NCI-H1092 treated with DMSO at 0.1 percent for 48 hours (cell line): ENCODE data around the gene PHLPP1.
"Not testable (repeated sequence)": the region's sequence is repeated elsewhere in the genome, so short reads cannot be mapped to it uniquely, and the experiment has no call there.

Source experiments
- DNase-seq: peaks from one replicate; lab custom pipeline; 2025; lab: John Stamatoyannopoulos, UW

PHLPP1 gene

DNA sequence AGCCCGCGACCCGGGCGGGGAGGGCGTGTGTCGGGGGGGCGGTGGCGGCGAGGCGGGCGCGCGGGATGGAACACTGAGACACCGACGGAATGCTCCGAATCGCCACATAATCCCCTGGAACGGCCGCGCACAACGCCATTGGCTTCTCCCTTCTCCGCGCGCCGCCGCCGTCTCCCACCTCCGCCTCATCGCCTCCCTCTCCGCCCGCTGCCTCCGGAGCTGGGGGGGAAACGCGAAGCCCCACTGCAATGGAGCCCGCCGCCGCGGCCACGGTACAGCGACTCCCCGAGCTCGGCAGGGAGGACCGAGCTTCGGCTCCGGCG, at the start of gene PHLPP1:
Gene PHLPP1 (plus strand): TSS at position 106 of the 323 bp plus-strand sequence. CDS start 143 bp downstream, at position 249.
- no peak for DNase-seq

DNA sequence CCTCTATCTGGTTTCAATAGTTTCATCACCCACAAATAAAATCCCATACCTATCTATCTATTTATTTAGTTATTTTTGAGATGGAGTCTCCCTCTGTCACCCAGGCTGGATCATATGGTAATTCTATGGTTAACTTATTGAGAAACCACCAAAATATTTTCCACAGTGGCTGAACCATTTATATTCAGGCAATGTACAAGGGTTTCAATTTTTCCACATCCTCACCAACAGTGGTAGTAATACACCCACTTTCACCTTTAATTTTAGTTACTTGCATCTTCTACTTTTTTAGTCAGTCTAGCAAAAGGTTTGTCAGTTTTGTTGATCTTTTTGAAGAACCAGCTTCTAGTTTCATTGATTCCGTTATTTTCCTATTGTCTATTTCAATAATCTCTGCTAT, 46.1 kb upstream of the PHLPP1 start:
- DNase-seq, result no peak

DNA sequence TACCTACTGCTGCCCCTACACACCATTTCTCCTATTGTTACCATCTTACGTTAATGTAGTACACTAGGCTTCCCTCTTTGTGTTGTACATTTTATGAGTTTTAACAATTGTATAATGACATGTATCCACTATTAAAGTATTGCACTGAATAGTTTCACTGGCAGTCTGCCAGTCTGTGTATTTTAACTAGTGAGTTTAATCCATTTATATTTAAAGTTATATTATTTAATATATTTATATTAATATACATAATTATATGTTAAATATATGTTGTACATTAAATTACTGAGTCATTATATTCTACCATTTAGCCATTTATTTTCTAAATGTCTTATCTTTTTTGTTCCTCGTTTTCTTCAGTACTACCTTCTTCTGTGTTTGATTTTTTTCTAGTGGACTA, 44.8 kb upstream of the PHLPP1 start:
- DNase-seq, result no peak

DNA sequence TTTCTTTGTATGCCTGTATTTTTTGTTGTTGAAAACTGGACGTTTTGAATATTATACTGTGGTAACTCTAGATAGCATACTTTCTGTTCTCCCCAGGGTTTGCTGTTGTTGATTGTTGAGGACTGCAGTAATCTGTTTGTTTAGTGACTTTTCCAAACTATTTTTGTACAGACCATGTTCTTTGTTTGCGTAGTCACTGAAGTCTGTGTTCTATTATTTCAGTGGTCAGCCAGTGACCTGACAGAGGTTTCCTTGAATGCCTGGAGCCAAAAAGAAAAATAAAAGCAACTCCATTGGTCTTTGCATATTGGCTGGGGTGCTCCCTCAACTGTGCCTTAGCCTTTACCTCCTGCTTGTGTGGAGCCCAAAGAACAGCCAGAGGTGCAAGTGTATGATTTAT, 42.7 kb upstream of the PHLPP1 start:
- DNase-seq, result no peak

DNA sequence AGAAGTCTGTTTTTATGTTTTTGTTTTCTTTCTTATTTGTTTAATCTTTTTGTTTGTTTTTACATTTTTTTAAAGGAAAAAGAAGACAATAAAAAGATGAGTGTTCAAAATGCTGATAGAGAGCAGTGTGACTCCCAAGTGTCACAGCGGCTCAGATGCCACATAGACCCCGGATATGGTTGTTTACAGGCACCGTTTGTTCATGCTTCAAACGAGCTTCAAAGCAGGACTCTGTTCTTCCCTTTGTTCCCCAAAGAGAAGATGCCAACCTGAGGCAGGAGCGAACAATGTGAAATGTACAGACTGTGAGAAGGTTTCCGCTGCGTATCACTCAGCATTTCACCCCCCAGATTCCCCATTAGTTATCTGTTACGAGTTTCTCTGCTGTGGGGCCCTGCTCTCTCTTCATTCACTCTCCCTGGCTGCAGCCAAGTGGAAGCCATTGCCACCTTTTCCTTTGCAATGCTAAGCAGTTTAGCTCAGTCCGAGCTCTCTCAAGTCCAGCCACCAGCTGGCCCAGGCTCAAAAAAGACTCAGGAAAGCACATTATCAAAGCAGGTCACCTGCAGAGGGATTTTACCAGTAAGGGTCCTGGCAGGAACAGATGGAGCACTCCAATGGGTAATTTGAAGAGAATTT, 36.4 kb upstream of the PHLPP1 start:
- DNase-seq, result peak; percentile 59

DNA sequence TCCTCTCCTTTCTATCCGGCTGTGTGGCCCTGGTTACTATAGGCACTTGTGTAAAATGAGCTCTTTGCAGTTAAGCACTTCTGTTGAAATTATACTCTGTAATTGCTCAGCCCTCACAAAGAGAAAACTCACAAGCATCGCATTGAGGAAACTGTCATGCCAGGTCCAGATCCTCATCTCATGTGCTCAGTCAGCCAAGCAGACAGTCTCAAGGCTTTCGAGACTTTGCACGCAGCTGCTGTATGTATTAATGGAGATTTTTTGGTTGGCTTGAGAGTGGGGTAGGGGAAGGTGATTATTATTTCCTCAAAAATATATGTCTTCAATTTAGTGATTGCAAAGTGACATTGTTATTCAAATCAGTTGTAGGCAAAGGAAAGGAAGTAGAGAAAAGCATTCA, 33.0 kb upstream of the PHLPP1 start:
- DNase-seq, result peak; percentile 78

DNA sequence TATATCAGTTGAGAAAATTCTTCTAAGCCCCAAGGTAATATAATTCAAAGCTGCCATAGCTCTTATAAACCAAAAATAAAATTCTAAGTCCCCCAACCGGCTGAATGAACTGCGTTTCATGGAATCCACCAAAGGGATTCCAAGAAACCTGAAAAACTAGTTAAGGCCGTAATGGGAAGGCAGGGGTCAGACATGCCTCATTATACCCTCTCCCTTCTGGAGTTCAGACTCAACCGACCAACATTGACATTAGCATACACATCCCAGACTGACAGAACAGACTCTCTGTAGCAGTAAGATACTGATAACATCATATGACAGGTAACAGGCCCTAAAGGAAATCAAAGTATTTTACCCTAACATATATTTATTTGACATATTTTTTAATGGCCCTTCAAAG, 31.4 kb upstream of the PHLPP1 start:
- DNase-seq, result no peak

DNA sequence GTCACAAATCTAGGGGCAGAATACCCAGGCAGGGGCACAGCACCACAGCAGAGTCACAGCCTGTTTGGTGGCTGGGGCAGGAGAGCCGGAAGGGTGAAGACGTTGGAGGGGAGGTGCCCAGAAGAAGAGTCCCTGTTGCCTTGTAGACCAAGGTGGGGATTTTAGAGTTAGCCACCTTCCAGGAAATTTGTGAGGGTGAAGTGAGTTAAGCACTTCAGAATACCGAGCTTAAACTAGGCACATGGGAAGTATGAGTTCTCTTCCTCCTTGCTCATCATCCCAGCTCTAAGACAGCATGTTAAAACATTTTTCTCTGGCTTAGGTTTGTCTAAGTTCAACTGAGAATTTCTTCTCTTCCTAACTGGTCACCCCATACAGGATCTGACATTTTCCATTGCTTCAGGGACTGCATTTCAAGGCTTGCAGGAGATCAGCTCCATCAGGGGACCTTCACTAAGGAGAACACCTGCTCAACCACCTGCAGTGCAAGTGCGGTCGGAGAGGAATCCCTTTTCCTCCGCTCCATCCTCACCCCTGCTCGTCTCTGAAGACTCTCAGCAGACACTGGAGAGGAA, 26.5 kb upstream of the PHLPP1 start:
- DNase-seq, result no peak

DNA sequence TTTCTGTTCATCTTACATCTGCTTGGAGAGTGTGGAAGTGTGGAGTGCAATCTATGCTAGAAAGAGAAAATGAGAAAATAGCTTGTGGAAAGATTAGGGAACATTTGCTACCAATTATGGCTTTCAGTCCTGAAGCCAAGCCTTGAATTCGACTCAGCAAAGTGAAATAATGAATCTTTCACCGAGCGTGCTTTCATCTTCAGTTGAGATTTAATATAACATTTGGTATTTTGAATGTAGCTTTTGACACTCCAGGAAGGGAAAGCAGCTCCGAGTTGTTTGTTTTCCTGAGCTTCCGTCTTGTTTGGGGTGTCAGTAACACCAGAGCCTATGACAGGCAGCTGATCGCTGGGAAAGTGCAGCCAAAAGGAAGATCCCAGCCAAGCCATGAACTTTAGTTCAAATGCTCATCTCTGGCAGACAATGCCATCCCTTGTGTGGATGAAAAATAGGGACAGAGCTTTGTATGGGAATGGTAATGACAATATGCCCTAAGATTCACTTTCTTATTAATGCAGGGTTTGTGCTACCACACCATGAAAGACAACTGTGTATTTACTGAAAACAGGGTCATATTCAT, 25.0 kb upstream of the PHLPP1 start:
- no peak for DNase-seq

DNA sequence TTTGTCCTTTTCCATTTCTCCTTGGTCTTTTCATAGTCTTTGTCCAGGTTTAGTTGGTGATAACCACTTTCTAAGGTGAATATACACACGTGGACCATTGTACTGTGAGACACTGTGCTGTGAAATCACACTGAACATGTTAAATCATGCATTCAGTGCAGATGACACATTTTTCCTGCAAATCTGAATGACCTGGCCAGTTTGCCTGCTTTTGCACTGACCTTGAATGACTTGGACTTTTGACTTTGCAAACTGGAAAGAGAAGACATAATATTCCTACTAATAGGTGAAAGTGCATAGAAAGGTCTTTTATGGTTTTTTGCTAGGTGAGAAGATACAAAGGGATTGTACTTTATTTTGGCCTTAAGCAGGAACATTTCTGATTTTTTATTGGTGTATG, 21.7 kb upstream of the PHLPP1 start:
- DNase-seq, result no peak

DNA sequence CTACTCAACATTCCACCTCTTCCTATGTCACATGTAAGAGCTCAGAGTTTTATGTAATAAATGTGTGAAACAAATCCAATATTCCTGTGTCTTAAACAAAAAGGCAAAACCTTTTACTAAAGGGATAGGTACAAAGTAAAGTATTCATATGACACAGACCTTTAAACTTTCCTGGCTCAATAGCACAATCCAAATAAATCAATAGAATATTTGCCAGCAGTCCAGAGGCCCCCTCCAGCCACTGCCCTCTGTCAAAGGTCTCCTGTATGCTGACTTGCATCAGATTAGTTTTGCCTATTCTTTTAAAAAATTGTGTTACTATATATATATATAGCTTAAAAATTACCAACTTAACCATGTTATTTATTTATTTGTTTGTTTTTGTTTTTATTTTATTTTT, 17.7 kb upstream of the PHLPP1 start:
- no peak for DNase-seq

DNA sequence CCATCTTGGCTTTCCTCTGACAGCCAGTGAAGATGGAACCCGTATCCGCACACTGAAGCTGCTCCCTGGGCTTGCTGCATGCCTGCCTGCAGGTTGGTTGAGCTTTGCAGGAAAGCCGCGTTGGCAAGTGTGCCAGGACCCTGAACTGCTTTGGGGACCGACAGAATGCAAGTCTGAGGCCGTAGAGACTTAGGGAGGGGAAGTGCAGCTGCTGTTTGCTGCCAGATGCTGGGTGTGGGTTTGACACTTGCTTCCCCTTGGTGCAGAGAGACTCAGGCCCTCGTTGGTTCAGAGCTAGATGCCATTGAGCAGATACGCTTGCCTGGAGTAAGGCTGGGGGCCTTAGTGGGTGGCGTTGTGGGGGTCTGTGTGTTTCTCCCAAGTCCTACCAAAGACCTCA, 13.1 kb upstream of the PHLPP1 start:
- no peak for DNase-seq

DNA sequence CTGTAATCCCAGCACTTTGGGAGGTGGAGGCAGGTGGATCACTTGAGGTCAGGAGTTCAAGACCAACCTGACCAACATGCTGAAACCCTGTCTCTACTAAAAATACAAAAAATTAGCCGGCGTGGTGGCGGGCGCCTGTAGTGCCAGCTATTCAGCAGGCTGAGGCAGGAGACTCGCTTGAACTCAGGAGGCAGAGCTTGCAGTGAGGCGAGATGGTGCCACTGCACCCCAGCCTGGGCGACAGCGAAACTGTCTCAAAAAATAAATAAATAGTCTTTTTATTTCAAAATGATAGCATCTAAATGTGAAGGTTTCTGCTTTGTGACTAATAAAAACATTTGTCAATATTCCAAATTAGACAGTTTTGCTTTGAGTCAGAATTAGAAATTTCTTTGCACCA, 8.5 kb upstream of the PHLPP1 start:
- not testable (repeated sequence) for DNase-seq

DNA sequence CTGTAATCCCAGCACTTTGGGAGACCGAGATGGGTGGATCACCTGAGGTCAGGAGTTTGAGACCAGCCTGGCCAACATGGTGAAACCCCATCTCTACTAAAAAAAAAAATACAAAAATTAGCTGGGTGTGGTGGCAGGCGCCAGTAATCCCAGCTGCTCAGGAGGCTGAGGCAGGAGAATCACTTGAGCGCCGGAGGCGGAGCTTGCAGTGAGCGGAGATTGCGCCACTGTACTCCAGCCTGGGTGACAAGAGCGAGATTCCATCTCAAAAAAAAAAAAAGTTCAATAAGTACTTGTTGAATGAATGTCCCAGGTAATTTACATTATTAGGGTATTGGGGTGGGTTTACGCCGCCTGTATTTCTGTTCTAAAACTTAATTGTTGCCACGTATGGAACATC, 5.4 kb upstream of the PHLPP1 start:
- DNase-seq, result not testable (repeated sequence)

DNA sequence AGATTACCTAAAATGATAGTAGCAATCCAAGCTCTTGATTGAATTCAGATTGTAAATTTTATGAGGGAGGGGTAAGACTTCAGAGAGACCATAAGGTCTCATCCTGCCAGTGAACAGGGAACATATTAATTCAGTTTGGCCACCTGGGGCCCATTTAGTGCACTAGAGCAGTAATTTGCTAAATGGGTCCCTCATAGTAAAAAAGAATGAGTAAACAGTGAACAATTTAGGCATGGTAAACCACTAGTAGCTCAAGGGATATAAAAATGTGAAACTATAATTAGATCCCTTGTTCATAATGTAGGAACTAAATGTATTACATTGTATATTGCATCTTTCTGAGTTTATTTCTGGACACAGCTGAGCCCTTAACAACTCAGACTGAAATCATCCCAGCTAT, 4.9 kb upstream of the PHLPP1 start:
- peak; percentile 84 for DNase-seq

DNA sequence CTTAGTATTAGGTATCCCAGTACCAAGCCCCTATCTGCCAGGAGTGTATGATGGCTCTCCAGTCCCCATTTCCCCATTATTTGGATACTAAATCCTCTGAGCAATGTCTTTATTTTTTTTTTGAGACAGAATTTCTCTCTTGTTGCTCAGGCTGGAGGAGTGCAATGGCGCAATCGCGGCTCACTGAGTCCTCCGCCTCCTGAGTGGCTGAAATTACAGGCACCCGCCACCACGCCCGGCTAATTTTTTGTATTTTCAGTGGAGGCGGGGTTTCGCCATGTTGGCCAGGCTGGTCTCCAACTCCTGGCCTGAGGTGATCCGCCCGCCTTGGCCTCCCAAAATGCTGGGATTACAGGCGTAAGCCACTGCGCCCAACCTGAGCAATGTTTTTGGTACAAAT, 3.6 kb upstream of the PHLPP1 start:
- no peak for DNase-seq

DNA sequence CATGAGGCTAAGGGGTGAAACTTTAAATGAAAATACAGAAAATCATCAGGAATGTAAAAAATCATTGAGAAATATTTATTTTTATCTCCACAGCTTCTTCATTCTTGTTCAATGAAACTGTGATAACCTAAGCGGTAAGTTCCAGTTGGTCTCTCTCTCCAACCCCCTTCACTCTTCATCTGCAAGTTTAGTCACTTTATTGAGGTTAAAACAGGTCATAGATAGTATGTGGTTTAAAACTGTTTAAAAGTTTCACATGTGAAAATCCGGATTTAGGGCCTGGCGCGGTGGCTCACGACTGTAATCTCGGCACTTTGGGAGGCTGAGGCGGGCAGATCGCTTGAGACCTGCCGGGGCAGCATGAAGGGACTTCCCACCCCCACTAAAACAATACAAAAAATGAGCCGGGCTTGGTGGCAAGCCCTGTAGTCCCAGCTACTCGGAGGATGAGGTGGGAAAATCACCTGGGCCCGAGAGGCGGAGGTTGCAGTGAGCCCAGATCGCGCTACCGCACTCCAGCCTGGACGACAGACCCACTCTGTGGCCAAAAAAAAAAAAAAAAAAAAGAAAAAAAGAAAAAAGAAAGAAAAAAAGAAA, 1.6 kb upstream of the PHLPP1 start:
- DNase-seq, result no peak

DNA sequence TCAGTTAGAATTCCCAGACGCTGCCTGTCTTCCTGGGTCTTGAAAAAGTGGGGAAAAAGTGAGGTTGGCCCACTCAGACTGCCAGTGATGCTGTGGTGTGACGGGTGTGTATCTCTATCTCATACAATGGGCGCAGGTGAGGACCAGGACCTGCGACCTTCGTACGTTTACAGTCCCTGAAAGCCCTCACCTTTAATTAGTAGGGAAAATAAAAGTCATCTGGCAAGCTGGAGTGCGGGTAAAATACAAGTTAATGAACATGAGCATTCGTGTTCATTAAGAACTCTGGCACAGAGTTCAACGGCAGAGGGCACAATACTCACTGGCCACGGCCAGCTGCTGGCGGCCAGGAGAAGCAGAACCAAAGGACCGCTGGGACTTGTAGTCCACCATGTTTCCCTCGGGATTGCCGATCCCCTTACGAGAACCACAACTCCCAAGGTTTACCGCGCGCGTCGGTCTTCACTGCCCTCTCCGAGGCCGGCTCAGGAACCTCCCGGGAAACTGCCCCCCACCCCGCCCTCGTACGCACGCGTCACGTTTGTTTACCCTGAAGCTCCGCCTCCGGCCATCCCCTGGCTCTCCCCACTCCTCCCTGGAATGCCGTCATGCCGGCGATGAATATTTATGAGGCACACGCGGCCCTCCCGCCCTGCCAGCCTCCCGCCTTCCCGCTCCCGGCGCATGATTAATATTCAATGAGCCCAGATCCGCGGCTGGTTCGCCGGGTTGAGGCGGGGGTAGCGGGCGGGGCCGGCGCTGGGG, 488 bp upstream of the PHLPP1 start:
- DNase-seq, result peak; percentile 100

DNA sequence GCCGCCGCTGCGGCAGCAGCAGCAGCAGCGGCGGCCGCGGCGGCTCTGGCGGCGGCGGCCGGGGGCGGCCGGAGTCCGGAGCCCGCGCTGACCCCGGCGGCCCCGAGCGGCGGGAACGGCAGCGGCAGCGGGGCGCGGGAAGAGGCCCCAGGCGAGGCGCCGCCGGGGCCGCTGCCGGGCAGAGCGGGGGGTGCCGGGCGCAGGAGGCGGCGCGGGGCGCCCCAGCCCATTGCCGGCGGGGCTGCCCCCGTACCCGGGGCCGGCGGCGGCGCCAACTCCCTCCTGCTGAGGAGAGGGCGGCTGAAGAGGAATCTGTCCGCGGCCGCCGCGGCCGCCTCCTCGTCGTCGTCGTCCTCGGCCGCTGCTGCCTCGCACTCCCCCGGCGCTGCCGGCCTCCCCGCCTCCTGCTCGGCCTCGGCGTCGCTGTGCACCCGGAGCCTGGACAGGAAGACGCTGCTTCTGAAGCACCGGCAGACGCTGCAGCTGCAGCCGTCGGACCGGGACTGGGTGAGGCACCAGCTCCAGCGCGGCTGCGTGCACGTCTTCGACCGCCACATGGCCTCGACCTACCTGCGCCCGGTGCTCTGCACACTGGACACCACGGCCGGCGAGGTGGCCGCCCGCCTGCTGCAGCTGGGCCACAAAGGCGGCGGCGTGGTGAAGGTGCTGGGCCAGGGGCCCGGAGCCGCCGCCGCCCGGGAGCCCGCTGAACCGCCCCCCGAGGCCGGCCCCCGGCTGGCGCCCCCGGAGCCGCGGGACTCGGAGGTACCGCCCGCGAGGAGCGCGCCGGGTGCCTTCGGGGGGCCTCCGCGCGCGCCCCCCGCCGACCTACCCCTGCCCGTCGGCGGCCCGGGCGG, 646 bp downstream of the PHLPP1 start:
- peak; percentile 62 for DNase-seq

DNA sequence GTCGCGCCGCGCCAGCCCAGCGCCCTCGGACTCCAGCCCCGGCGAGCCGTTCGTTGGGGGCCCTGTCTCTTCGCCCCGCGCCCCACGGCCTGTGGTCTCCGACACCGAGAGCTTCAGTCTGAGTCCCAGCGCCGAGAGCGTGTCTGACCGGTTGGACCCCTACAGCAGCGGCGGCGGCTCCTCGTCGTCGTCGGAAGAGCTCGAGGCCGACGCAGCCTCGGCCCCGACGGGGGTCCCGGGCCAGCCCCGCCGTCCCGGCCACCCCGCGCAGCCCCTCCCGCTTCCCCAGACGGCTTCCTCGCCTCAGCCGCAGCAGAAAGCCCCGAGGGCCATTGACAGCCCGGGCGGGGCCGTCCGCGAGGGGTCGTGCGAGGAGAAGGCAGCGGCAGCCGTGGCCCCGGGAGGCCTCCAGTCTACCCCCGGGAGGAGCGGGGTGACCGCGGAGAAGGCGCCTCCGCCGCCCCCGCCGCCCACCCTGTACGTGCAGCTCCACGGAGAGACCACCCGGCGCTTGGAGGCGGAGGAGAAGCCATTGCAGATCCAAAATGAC, 1.4 kb downstream of the PHLPP1 start:
- peak; percentile 56 for DNase-seq

DNA sequence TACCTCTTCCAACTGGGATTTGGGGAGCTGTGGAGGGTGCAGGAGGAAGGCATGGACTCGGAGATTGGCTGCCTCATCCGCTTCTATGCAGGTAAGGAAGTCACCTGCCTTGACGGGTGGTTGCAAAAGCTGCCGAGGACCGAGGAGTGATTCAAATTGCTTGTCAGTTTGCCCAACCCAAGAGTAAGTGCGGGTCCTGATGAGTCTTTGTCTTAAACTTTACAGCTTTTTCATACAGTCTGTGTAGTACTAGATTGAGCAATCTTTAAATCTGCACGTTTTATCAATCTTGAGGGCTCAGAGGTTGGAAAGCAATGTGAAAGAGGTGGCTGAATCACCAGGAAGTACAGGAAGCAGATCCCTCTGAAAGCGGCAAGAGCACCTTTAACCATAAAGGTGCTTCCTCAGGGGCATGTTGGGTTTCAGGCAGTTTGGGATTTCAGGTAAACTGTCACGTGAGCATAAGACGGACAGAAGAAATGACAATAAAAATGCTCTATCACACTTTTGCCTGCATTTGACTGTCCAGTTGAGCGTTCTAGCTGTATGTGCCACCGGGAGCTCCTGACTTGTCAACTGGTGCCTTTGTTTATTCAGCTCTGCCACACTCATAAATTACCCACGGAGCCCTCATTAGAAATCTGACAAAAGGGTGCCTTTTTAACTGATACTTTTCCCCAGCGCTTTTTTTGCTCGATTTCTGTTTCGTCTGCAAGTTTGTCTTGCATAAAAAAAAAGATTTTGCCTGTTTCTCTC, 2.0 kb downstream of the PHLPP1 start:
- DNase-seq, result peak; percentile 75
